Ramos (cell line): Measurements from ENCODE around the gene CDC123.
"Not testable (repeated sequence)": the region's sequence is repeated elsewhere in the genome, so short reads cannot be mapped to it uniquely, and the experiment has no call there.

ENCODE experiments used
- in situ Hi-C: fragments of 300-500 bp; cut with MboI; formaldehyde crosslinking; loops from one replicate; pipeline ENCODE4 v1.14.3; 2022; ENCODE audit warnings: low sequenced_read_pairs; ENCODE audit not compliant: unreplicated experiment

Gene CDC123

GRCh38 chr10:12195603-12196506, at the start of gene CDC123, which contains the start of gene NUDT5:
TSS of gene CDC123 (plus strand) at chr10:12196188. CDS start at chr10:12196246, 58 bp downstream.
TSS of gene NUDT5 (minus strand) at chr10:12195891. CDS start at chr10:12186291, 9,600 bp downstream.
- in situ Hi-C loops = no loop called here

DNA sequence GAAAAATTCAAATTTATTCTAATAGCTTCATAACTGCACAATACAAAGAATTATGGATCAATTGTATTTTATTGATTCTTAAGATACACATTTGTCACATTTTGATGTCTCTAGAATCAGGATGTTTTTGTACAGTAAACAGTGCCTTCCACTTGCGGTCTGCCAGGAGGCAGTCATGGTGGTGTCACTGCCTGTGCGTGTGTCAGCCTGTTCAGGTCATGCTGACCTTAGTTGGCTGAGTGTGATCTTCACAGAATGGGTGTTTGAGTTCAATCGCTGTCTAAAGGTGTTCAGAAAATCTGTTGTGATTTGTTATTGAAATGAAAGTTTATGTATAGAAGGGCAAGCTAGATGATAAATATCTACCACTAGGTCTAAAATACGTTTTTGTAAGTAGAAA, 45.8 kb upstream of the CDC123 start:
- in situ Hi-C loops = no loop called here

GRCh38 chr10:12154516-12154915, 41.5 kb upstream of the CDC123 start:
- in situ Hi-C loops = no loop called here

DNA sequence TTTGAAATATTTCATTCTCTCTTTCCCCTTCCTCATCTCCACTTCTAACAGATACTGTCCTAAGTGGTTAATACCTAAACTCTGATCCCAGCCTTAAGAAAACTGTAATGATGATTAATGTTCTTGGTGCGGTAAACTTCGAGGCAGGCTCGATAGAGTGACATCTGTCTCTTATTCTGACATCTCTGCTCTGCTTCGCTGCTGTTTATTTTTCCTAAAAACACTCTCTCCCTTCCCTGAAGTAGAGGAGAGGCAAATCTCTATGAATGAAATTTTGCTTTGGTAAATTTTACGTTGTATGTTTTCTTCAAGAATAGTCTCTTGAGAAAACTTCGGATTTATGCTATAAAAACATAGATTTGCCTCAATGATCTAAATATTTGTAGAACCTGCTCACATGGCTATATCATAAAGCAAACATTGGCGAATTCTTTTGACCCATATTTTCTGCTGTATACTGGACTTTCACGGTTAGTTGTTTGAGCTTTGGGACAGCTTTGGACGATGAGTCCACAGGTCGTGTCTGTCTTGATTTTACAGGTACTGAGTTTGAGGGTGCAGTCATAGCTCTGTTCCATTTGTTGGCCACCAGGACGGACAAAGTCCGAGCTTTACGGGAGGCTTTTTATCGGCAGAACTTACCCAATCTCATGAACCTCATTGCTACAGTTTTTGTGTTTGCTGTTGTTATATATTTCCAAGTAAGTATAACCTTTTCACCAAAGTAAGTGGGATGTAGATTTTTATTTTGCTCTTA, 39.4 kb upstream of the CDC123 start:
- in situ Hi-C loops = no loop called here

DNA sequence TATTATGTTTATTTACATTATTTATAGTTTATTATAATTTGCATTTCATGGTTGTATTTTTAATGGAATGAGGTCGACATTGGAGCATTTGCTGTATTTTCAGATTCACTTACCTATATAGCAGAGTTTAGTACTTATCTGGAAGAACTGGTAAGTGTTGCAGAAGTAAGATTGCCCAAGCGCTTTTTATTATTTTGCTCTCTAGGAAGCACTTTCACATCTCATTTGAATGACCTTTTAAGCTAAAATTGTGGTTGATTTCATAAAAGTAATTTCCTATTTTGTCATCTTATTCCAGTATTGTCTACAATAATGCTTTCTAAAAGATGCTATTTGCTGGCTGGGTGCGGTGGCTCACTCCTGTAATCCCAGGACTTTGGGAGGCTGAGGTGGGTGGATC, 37.9 kb upstream of the CDC123 start:
- in situ Hi-C loops = no loop called here

DNA sequence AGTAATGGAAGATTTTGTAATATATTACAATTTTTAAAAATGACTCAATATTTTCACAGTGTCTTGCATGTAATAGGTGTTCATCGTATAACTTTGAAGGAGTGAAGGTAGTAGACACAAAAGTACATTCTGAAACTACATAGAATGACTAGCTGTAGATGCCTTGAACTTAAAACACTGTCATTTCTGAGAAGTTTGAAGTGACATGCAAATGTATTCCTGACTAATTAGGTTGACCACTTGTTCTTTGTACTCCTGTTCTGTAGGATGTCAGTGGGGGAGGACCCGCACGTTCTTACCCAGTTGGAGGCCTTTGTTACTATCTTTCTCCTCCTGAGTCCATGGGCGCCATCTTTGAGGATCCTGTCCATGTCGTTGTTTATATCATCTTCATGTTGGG, 35.3 kb upstream of the CDC123 start:
- in situ Hi-C loops = no loop called here

DNA sequence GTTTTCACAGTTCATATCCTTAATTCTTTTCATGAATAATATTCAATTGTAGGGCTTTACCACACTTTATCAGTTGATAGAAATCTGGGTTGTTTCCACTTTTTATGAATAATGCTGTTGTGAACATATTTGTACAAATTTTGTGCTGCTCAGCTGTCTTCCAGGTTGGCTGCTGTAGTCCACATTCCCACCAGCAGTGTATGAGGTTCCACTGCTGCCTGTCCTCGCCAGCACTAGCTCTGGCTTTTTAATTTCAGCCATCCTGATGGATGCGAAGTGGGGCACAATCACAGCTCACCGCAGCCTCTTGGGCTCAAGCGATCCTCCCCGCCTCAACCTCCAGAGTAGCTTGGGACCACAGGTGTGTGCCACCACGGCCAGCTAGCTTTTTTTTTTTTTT, 33.1 kb upstream of the CDC123 start:
- in situ Hi-C loops = no loop called here

GRCh38 chr10:12164085-12164484, 31.9 kb upstream of the CDC123 start:
- in situ Hi-C loops = no loop called here

DNA sequence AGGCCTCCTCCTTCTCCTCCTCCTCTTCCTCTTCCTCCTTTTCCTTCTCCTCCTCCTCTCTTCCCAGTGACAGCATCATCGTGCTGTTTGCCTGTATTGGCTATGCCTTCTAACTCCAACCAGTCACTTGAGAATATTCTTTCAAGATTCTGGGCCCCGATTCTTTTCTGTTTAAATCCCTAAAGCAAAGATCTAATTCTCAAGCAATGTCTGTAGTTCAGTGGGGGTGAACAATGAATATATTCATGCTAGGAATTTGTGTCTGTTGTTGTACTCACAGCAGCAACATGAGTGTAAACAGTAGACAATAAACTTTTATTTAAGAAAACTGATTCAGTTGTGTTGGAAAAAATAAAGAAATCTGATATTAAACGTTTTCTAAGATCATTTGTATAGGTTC, 31.0 kb upstream of the CDC123 start:
- in situ Hi-C loops = no loop called here

DNA sequence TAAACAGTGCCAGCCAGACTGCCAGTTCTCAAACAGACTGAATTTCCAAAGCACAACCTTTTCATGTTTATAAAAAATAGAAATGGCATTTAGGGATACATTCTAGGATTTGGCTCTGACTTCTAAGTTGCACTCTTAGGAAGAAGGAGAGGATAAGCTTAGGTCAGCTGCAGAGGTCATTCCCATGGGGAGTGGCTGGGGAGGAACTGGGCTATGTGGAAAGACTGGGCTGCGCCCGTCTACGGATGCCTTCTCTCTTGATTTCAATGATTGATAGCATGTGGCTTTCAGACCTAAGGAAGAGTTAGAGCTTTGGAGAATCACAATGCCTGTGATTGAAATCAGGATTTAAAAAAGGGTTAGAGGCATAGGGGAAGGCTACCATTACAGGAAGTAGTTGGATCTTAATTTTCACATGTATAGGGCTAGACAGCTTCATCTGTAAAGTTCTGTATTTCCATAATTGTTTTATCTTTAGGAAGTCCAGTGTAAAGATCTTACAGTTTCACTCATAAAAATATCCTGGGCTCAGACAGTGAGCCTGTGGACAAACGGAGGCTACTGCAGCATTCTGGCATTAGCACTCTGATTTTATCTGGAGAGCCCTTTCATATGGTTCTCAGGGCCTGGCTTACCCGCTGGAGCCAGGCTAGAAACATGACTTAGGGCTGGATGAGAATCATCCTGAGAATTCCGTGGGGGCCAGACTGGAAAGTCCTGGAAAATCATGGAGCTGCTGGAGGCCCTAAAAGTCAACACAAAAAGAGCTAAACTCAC, 29.8 kb upstream of the CDC123 start:
- in situ Hi-C loops = no loop called here

DNA sequence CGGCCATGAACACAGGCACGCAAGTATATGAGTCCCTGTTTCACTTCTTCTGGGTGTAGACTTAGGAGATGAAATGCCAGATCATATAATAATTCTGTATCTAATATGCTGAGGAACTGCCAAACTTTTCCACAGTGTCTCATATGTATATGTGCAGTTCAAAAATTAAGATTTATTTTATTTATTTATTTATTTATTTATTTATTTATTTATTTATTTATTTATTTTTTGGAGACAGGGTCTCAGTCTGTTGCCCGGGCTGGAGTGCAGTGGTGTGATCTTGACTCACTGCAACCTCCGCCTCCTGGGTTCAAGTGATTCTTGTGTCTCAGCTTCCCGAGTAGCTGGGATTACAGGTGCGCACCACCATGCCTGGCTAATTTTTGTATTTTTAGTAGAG, 24.5 kb upstream of the CDC123 start:
- in situ Hi-C loops = not testable (repeated sequence)

DNA sequence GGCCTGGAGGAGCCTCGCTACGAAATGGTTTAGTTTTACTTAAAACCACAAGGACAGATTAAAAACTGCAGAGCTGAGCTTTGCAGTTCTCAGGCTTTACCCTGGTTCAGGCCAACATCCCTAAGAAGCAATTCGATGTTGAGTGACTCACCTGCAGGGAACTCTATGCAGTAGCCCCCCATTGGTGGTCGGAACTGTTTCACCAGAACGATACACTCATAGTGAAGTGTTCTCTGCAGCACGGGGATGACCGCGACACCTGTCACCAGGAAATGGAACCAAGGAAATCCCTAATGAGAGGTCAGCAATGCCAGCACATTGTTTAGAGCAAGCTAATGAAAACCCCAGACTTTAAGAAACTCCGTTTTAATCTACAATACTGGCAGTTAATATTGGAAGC, 18.3 kb upstream of the CDC123 start:
- in situ Hi-C loops = no loop called here

GRCh38 chr10:12179606-12180170, 16.3 kb upstream of the CDC123 start:
- in situ Hi-C loops = no loop called here

GRCh38 chr10:12180221-12180974, 15.6 kb upstream of the CDC123 start:
- in situ Hi-C loops = no loop called here

GRCh38 chr10:12181065-12181775, 14.8 kb upstream of the CDC123 start:
- in situ Hi-C loops = no loop called here

DNA sequence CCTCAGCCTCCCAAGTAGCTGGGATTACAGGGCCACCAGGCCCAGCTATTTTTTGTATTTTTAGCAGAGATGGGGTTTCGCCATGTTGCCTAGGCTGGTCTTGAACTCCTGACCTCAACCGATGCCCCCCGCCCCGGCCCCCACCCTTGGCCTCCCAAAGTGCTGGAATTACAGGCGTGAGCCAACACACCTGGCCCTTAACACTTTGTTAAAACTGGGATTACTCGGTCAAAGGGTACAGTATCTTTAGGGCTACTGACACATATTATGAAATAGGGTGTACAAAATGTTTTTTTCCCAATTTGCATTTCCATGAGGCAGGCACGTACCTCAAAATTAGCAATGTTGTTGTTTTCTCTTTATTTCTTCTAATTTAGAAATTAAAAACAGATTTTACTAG, 11.8 kb upstream of the CDC123 start:
- in situ Hi-C loops = no loop called here

- in situ Hi-C loops = no loop called here
Observed at GRCh38 chr10:12186323-12186722, 9.7 kb upstream of the CDC123 start.

DNA sequence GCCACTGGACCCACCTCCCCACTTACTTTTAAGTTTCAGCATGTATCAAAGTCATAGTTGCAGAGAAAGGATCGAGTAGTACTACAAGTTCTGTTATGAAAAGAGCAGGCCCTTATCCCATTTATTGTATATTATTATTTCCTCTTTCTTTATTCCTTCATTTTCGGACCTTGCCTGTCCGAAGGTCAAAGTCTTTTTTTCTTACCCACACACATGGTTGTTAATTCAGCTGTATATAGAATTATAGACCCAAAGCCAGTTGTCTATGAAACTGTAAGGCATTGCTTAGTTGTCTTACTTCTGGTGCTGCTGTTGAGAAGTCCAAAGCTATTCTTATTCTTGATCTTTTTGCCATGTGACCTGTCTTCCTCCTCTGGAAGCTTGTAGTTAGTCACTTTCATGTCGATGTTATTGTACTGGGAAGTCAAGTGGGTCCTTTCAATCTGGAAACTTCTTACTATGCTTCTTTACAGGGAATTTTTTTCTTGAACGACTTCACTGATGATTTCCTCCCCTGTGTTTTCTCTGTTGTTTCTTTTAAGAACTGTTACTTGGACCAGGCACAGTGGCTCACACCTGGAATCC, 8.6 kb upstream of the CDC123 start:
- in situ Hi-C loops = no loop called here

DNA sequence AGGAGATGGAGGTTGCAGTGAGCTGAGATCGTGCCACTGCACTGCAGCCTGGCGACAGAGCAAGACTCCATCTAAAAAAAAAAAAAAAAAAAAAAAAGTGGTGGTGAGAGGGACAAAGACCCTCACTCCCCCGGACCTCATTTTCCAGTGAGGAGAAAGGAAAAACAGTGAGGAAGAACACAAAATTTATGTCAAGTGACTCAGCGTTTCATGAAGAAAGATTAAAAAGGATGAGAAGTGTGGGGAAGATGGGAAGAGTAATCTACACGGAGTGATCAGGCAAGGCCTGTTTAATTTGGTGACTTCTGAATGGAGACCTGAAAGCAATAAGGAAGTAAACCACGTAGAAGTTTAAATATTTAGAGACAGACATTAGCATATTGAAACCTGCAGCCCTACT, 7.3 kb upstream of the CDC123 start:
- in situ Hi-C loops = no loop called here
